Activated T-cell treated with anti-CD3 and anti-CD28 coated beads, Interleukin-2, amount 50 U/mL, for 72 hours (primary cell): ENCODE results near the gene EMILIN1. TPM values are rescaled to one million over a fixed set of nuclear protein-coding genes. Genes with fewer than 3 reads are reported as not detected.
A peak's percentile ranks its signal among the peaks of the same experiment; 100 is the strongest.

ENCODE experiments used
- ATAC-seq, 2 donors: fragments of 150-1000 bp; cut with Tn5 transposase; replicated peaks in 1 of 2; 2 replicates each; pipeline ENCODE4 v1.10.0; 2021; ENCODE audit warnings: moderate library complexity in 2 of 2, mild to moderate bottlenecking in 1 of 2
- DNase-seq, 2 donors: peaks; one replicate each; pipeline ENCODE4 v3.0.0; 2021 to 2022; ENCODE audit warnings: mixed read lengths in 1 of 2
- H3K27ac Mint-ChIP-seq: one replicate; pipeline ENCODE4 v1.8.0; 2022; ENCODE audit warnings: mild to moderate bottlenecking, moderate library complexity, mixed read lengths
- H3K27me3 Mint-ChIP-seq: one replicate; pipeline ENCODE4 v1.8.0; 2022; ENCODE audit warnings: low read depth, mixed read lengths
- H3K36me3 Mint-ChIP-seq, 2 donors: one replicate each; pipeline ENCODE4 v1.8.0; 2022; ENCODE audit warnings: mixed read lengths in 2 of 2, mild to moderate bottlenecking in 1 of 2; ENCODE audit not compliant: insufficient read depth in 2 of 2
- H3K4me1 Mint-ChIP-seq: one replicate; pipeline ENCODE4 v1.8.0; 2022; ENCODE audit warnings: low read depth, mixed read lengths
- H3K4me3 Mint-ChIP-seq, 2 donors: one replicate each; pipeline ENCODE4 v1.8.0; 2022; ENCODE audit warnings: mild to moderate bottlenecking in 2 of 2, mixed read lengths in 2 of 2, moderate library complexity in 2 of 2
- H3K9me3 Mint-ChIP-seq, 2 donors: one replicate each; pipeline ENCODE4 v1.8.0; 2022; ENCODE audit warnings: mixed read lengths in 2 of 2
- total RNA-seq, 2 donors: library from RNA; stranded (reverse); gene quantifications; one replicate each; pipeline ENCODE4 v1.2.3, GENCODE V29; 2022

EMILIN1 gene
- total RNA-seq: 1 to 10 TPM in 1 of 2 donors, under 1 TPM in 1; 0.36 to 1.0 TPM

GRCh38 chr2:27078267-27079194, at the start of gene EMILIN1:
Gene EMILIN1 (plus strand): TSS chr2:27078615. CDS start chr2:27079066, 451 bp downstream.
- Mint-ChIP-seq H3K9me3 (no peaks in the 10 kb centered on the region), H3K4me3 (peak within 1 kb of the TSS in 1 of 2 donors; percentile 16), H3K4me1 (peaks cover 55% of the 10 kb centered on the region), H3K27me3 (no peaks in the 10 kb centered on the region), H3K36me3 (no peaks in the 10 kb centered on the region), H3K27ac (no peak within 1 kb of the TSS)
- ATAC-seq (no peak), DNase-seq (no peak)

- ATAC-seq: no peak
- Mint-ChIP-seq H3K4me3 (no peak overlapping the region), H3K9me3 (no peaks in the 10 kb centered on the region), H3K27ac (no peak overlapping the region), H3K4me1 (peaks cover 56% of the 10 kb centered on the region), H3K36me3 (peaks cover 4 to 6% of the 10 kb centered on the region in 2 donors), H3K27me3 (no peaks in the 10 kb centered on the region)
- no peak for DNase-seq
Observed at GRCh38 chr2:27029051-27029450, 49.4 kb upstream of the EMILIN1 start.

GRCh38 chr2:27032495-27033252, 45.7 kb upstream of the EMILIN1 start, which contains the start of gene TMEM214:
Gene TMEM214 (plus strand): TSS chr2:27032965. CDS start chr2:27033016, 51 bp downstream.
- peak within 1 kb of the TSS; percentile 91 to 94 for H3K4me3 Mint-ChIP-seq
- DNase-seq (peak; percentile 89 to 92), ATAC-seq (peak; percentile 99)
- peaks cover 8 to 9% of the 10 kb centered on the region in 2 donors for H3K36me3 Mint-ChIP-seq
- peaks cover 73% of the 10 kb centered on the region for H3K4me1 Mint-ChIP-seq
- H3K27me3 Mint-ChIP-seq: no peaks in the 10 kb centered on the region
- H3K9me3 Mint-ChIP-seq: no peaks in the 10 kb centered on the region
- peak within 1 kb of the TSS; percentile 96 for H3K27ac Mint-ChIP-seq

- peaks cover 66% of the 10 kb centered on the region for H3K4me1 Mint-ChIP-seq
- ATAC-seq: no peak
Observed at GRCh38 chr2:27033253-27033852, 45.1 kb upstream of the EMILIN1 start.

GRCh38 chr2:27038012-27038411, 40.4 kb upstream of the EMILIN1 start:
- no peak for ATAC-seq
- DNase-seq: no peak
- Mint-ChIP-seq H3K27me3 (no peaks in the 10 kb centered on the region), H3K4me1 (peaks cover 39% of the 10 kb centered on the region), H3K36me3 (peaks cover 9 to 24% of the 10 kb centered on the region in 2 donors), H3K27ac (no peak overlapping the region), H3K4me3 (no peak overlapping the region), H3K9me3 (no peaks in the 10 kb centered on the region)

More at GRCh38 chr2:27033253-27033852, 45.1 kb upstream of the EMILIN1 start:
- Mint-ChIP-seq H3K4me3 (peak overlapping the region; percentile 91 to 94), H3K27ac (peak overlapping the region; percentile 92), H3K9me3 (no peaks in the 10 kb centered on the region), H3K27me3 (no peaks in the 10 kb centered on the region), H3K36me3 (peaks cover 8 to 9% of the 10 kb centered on the region in 2 donors)
- no peak for DNase-seq

GRCh38 chr2:27038631-27039339, 39.6 kb upstream of the EMILIN1 start:
- Mint-ChIP-seq H3K4me3 (no peak overlapping the region), H3K36me3 (peaks cover 9 to 20% of the 10 kb centered on the region in 2 donors), H3K27me3 (no peaks in the 10 kb centered on the region), H3K9me3 (no peaks in the 10 kb centered on the region), H3K27ac (no peak overlapping the region), H3K4me1 (peaks cover 32% of the 10 kb centered on the region)
- ATAC-seq: no peak
- DNase-seq: no peak

GRCh38 chr2:27039426-27039825, 39.0 kb upstream of the EMILIN1 start:
- H3K4me1 Mint-ChIP-seq: peaks cover 26% of the 10 kb centered on the region
- H3K4me3 Mint-ChIP-seq: no peak overlapping the region
- H3K27me3 Mint-ChIP-seq: no peaks in the 10 kb centered on the region
- ATAC-seq (no peak), DNase-seq (no peak)
- H3K36me3 Mint-ChIP-seq: peaks cover 7 to 17% of the 10 kb centered on the region in 2 donors
- H3K9me3 Mint-ChIP-seq: no peaks in the 10 kb centered on the region
- H3K27ac Mint-ChIP-seq: no peak overlapping the region

GRCh38 chr2:27039871-27040270, 38.5 kb upstream of the EMILIN1 start:
- no peak for ATAC-seq
- Mint-ChIP-seq H3K4me3 (no peak overlapping the region), H3K9me3 (no peaks in the 10 kb centered on the region), H3K27me3 (no peaks in the 10 kb centered on the region), H3K36me3 (peaks cover 7 to 21% of the 10 kb centered on the region in 2 donors), H3K27ac (no peak overlapping the region), H3K4me1 (peaks cover 21% of the 10 kb centered on the region)
- DNase-seq: no peak

GRCh38 chr2:27040282-27040681, 38.1 kb upstream of the EMILIN1 start:
- Mint-ChIP-seq H3K27ac (no peak overlapping the region), H3K27me3 (no peaks in the 10 kb centered on the region), H3K4me3 (no peak overlapping the region), H3K4me1 (peaks cover 17% of the 10 kb centered on the region), H3K9me3 (no peaks in the 10 kb centered on the region), H3K36me3 (peaks cover 7 to 21% of the 10 kb centered on the region in 2 donors)
- ATAC-seq (no peak), DNase-seq (no peak)

- H3K9me3 Mint-ChIP-seq: no peaks in the 10 kb centered on the region
- no peaks in the 10 kb centered on the region for H3K27me3 Mint-ChIP-seq
- peaks cover 4 to 18% of the 10 kb centered on the region in 2 donors for H3K36me3 Mint-ChIP-seq
- no peak for ATAC-seq
- H3K4me1 Mint-ChIP-seq: peaks cover 12% of the 10 kb centered on the region
- H3K4me3 Mint-ChIP-seq: peak overlapping the region in 1 of 2 donors; percentile 13
- no peak for DNase-seq
- no peak overlapping the region for H3K27ac Mint-ChIP-seq
Observed at GRCh38 chr2:27041752-27042151, 36.7 kb upstream of the EMILIN1 start.

- Mint-ChIP-seq H3K4me1 (peaks cover 12% of the 10 kb centered on the region), H3K36me3 (peaks cover 4 to 18% of the 10 kb centered on the region in 2 donors), H3K4me3 (no peak overlapping the region), H3K27me3 (no peaks in the 10 kb centered on the region), H3K9me3 (no peaks in the 10 kb centered on the region), H3K27ac (no peak overlapping the region)
- no peak for ATAC-seq
- no peak for DNase-seq
Observed at GRCh38 chr2:27042159-27042661, 36.2 kb upstream of the EMILIN1 start.

GRCh38 chr2:27042985-27043634, 35.3 kb upstream of the EMILIN1 start:
- peaks cover 12% of the 10 kb centered on the region for H3K4me1 Mint-ChIP-seq
- no peaks in the 10 kb centered on the region for H3K9me3 Mint-ChIP-seq
- no peak overlapping the region for H3K4me3 Mint-ChIP-seq
- no peak for DNase-seq
- H3K27me3 Mint-ChIP-seq: no peaks in the 10 kb centered on the region
- no peak overlapping the region for H3K27ac Mint-ChIP-seq
- no peak for ATAC-seq
- H3K36me3 Mint-ChIP-seq: peaks cover 4 to 18% of the 10 kb centered on the region in 2 donors
